Fibroblast of the aortic adventitia (primary cell): ENCODE measurements around the gene AMT. TPM values are rescaled to one million over a fixed set of nuclear protein-coding genes. Genes with fewer than 3 reads are reported as not detected.

Experiments
- DNase-seq: peaks from one replicate; pipeline ENCODE4 v3.0.0-alpha.2; 2010; ENCODE audit warnings: low read depth
- H3K4me3 ChIP-seq: 2 replicates; pipeline ENCODE4 v1.5.1; 2011; ENCODE audit warnings: low read depth, mild to moderate bottlenecking, control low read depth, low read length, moderate library complexity
- total RNA-seq: library from RNA; depleted of rRNA; stranded (reverse); fragments of >200 nt; gene quantifications from 2 replicates; pipeline ENCODE4 v1.2.3, GENCODE V29; 2012; ENCODE audit warnings: low replicate concordance
- TF ChIP-seq, protein P1 (sequence below): IDR thresholded peaks from 2 replicates; pipeline ENCODE4 v1.5.1; 2011; ENCODE audit warnings: mild to moderate bottlenecking, low read length, control low read depth, inconsistent platforms; ENCODE audit not compliant: insufficient read depth

AMT gene
- total RNA-seq, 1 donor, result 0.63 TPM

DNA sequence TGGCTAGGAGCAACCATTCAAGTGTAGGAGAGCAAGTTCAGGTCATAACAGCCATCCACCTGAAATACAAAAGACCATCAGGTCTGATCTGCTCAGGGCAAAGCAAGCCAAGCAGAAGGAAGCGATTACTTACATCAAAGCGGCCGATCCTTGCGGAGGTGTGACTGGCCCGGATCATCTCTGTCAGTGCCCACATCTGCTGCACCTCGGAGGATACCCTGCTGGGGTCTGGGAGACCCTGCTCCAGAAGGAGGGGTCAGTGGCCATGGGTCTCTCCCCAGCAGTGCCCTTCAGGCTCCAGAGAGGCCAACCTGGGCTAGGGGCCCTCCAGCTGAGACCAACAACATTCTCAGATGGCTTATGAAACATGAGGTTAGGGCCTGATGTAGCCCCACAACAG lies 2.5 kb upstream of the AMT start:
- TF ChIP-seq, protein P1, sequence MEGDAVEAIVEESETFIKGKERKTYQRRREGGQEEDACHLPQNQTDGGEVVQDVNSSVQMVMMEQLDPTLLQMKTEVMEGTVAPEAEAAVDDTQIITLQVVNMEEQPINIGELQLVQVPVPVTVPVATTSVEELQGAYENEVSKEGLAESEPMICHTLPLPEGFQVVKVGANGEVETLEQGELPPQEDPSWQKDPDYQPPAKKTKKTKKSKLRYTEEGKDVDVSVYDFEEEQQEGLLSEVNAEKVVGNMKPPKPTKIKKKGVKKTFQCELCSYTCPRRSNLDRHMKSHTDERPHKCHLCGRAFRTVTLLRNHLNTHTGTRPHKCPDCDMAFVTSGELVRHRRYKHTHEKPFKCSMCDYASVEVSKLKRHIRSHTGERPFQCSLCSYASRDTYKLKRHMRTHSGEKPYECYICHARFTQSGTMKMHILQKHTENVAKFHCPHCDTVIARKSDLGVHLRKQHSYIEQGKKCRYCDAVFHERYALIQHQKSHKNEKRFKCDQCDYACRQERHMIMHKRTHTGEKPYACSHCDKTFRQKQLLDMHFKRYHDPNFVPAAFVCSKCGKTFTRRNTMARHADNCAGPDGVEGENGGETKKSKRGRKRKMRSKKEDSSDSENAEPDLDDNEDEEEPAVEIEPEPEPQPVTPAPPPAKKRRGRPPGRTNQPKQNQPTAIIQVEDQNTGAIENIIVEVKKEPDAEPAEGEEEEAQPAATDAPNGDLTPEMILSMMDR, result no peak
- no peak overlapping the region for H3K4me3 ChIP-seq
- no peak for DNase-seq

DNA sequence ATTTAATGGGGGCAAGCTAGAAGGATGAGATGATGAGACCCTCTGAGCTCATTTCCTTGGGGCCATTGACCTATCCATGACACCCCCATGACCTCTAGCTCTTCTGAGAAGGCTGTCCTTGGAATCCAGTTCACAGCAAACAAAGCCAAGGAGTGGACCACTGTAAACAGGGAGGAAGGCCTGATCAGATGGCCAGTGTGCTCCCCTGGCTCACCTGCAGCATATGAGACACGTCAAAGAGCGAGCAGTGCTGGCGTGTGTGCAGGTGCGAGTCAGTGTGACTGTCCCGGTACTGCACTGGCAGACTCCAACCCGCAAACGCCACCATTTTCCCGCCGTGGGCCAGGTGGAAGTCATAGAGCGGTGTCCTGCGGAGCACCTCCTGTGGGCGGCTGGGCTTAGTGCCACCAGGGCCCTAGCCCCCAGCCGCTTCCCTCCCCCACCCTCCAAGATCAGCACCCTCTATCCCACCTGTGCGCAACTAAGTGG lies 339 bp downstream of the AMT start:
- TF ChIP-seq, protein P1, result no peak
- DNase-seq, result no peak
- H3K4me3 ChIP-seq, result no peak overlapping the region

DNA sequence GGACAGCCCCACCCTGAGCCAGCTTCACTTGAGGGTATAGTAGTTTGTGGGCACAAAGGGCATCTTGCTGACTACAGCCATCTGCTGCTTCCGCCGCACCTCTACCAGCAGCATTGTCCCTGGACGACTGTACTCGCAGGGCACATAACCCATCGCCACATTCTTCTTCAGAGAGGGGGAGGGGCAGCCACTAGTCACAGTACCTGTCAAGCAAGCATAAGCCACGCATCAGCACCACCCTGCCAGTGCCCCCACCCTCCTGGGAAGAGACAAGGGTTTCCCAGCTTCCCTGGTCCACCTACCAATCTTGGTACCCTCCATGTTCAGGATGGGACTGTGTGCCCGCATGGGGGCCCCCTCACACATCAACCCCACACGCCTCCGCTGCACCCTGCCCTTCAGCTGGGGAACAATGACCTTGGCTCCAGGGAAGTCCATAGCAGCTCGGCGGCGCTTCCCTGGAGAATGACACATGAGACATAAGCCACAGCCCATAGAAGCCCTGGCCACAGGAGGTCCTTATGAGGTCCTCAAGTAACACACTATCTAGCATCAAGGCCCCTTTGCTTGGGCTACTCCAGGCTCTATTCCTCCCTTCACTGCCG lies 4.7 kb downstream of the AMT start:
- TF ChIP-seq, protein P1, result no peak
- DNase-seq, result no peak

DNA sequence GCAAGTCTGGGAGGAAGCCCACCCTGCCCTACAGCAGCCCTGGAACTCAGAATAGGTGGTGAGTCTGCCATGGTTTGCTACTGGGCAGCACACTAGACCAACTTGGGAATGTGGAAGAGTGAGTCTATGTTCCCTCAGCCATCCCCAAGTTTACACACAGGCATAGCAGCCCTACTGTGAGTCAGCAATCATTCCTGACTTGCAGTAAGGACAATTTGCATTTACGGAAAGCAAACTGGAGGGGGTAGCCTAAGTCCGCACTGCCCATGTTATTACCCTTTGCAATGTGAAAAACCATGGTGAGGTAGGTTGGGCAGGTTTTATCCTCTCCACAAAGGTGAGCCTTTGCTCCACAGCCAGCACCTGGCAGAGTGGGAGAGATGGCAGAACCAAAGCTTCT lies 5.4 kb downstream of the AMT start:
- no peak overlapping the region for H3K4me3 ChIP-seq
- DNase-seq, result no peak
- TF ChIP-seq, protein P1, result no peak

More for the DNA sequence above, 4.7 kb downstream of the AMT start:
- no peak overlapping the region for H3K4me3 ChIP-seq

DNA sequence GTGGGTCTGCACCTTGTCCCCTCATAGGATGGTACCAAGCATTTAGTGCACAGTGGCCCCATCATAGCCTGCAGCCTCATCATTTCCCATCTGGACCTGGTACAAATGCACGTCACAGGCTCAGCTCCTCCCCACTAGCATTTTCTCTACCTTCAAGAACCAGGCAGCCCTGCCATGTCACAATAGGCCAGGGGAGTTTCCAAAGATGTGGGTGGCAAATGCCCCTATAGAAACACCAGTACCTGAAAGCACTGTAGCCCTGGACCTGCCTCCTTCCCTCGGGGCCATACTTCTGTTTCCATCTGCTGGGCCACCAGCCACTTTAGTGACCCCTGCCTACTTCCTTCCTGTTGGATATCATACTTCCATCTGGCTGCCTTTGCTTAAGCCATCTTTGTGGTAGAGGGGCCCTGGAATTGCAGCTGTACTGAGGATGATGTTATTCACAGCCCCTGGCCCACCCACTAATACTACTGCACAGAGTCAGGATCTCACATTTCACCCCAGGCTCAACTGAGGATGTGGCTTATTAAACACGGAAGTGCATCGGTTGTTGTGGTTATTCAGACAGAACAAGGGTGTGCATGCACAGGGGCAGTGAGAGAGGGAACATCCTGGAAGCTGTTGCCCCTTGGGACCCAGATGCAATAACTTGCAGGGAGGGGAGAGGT lies 6.2 kb downstream of the AMT start:
- H3K4me3 ChIP-seq, result no peak overlapping the region
- TF ChIP-seq, protein P1, result no peak
- DNase-seq, result no peak

DNA sequence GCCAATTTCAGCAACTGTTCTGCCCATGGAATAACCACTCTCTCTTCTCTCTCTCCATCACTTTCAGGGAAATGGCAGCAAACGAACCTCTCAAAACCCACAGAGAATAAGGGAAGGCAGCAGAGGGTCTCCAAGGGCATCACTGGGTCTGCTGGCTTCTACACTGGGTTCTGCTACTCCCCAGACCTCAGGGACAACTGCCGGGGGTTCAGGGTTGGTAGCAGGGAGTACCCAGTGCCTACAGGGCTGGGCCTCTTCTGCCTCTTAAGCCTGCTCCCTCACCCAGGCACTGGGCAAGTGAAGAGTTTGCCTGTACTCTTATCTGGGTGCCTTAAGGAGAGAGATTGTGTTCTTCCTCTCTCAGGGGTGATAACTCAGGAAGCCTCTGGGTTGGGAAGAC lies 7.5 kb downstream of the AMT start:
- TF ChIP-seq, protein P1, result no peak
- no peak for DNase-seq
- H3K4me3 ChIP-seq, result no peak overlapping the region
